OCI-LY3 (cell line): ENCODE data around the gene UBE2E2.
"Not testable (repeated sequence)": the region's sequence is repeated elsewhere in the genome, so short reads cannot be mapped to it uniquely, and the experiment has no call there.

ENCODE experiments used
- EZH2phosphoT487 ChIP-seq: fragments of 200-600 bp; shearing (Covaris generic); IDR thresholded peaks from 2 replicates; pipeline ENCODE4 v1.6.1; 2018; ENCODE audit warnings: antibody characterized with exemption, mixed run types, low read depth
- TF ChIP-seq, protein P1 (sequence below): fragments of 200-600, 300-600 bp; sonication (generic); IDR thresholded peaks from 2 replicates; pipeline ENCODE4 v1.5.1; 2014; ENCODE audit warnings: antibody characterized with exemption, low read length, low read depth

GRCh38 chr3:23349444-23349843, 146.3 kb downstream of the UBE2E2 start:
- TF ChIP-seq, protein P1, sequence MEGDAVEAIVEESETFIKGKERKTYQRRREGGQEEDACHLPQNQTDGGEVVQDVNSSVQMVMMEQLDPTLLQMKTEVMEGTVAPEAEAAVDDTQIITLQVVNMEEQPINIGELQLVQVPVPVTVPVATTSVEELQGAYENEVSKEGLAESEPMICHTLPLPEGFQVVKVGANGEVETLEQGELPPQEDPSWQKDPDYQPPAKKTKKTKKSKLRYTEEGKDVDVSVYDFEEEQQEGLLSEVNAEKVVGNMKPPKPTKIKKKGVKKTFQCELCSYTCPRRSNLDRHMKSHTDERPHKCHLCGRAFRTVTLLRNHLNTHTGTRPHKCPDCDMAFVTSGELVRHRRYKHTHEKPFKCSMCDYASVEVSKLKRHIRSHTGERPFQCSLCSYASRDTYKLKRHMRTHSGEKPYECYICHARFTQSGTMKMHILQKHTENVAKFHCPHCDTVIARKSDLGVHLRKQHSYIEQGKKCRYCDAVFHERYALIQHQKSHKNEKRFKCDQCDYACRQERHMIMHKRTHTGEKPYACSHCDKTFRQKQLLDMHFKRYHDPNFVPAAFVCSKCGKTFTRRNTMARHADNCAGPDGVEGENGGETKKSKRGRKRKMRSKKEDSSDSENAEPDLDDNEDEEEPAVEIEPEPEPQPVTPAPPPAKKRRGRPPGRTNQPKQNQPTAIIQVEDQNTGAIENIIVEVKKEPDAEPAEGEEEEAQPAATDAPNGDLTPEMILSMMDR: not testable (repeated sequence)
- not testable (repeated sequence) for TF ChIP-seq EZH2phosphoT487
